Fibroblast of skin of right quadriceps (primary cell): Measurements from ENCODE around the gene TGFBR2.

Source experiments
- DNase-seq: peaks from one replicate; pipeline ENCODE4 v3.0.0-alpha.2; 2013

Gene TGFBR2

DNA sequence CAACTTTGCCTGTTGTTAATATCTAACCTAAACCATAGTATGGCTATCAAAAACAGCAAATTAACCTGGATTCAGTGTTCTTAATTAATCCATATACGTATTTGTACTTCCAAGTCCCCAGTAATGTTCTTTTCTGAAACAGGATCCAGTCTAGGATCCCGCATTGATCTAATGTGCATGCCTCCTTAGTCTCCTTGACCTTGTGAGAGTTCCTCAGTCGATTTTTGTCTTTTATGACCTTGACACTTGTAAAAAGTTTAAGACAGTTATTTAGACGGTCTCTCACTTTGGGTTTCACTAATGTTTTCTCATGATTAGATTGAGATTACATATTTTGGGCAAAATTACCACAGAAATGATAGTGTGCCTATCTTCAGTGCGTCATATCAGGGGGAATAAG lies 69.4 kb downstream of the TGFBR2 start:
- no peak for DNase-seq

DNA sequence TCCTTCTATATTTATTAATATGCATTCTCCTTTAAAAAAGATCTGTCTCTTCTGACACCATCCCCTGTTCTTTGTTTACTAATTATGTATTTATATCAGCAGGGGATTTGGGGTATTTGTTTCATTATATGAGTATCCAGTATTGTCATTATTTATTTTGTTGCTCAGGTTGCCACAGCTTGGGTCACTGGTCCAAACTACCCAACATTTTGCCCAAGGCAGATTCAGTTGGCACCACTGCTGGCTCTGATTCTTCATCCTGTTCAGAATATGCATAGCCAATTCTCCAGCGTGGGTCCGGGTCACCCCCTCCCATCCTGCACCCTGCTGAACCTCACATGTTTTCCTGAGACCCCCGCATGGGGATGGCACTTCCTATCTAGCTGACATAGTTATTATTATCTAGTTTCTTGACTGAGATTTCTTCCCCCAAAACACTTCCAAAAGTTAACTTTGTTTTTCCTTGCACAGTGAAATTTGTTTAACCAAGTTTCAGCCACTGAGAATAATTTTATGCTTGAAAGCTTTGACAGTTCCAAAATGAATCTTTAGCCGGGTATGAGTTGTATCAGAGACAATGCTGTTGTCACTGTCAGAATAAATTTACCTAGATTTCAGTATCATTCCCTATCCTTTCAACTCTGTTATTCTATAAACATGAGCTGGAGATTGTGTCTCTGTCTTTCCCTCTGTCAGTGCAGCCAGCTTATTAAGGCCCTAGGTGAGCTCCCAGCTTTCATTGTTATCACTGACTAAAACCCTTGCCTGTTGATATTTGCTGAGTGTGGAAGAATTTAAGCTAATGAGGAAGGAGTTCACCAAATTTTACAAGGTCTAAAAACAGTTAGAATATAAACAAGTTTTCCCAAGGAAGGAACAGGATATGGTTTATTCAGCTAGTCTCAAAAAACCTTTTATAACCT lies 70.3 kb downstream of the TGFBR2 start:
- DNase-seq, result no peak

DNA sequence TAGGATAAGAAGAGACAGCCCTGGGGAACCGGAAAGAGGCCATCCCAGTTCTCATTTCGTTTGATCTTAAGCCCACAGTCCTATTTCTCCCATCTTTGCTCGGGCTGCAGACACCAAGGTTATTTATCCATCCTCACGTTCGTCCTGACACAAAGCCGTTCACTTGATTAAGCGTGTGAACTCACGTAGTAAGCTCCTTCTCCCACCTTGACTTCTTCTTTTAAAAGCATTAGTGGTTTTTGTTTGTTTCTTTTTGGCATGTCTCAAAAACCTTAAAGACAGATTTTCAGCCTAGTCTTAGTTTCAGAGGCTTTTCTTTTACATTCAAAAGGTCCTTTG lies 70.9 kb downstream of the TGFBR2 start:
- no peak for DNase-seq

DNA sequence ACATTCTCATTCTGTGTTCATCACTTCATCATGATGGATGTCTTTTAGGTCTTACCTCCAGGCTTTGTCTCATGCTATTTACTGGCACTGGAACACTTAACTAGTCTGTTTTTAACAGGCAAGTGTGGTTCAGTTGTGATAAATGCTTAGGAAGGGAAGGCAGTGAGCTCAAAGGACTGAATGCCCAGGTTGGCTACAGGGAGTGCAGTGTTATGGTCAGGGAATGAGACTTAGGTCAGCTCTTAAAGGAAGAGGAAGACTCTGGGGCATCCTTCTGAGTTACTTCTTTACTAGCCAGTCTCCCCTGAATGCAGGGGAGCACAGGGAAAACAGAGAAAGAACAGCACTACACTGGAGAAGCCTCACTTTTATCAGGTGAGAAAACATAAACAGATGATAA lies 72.6 kb downstream of the TGFBR2 start:
- DNase-seq, result no peak

DNA sequence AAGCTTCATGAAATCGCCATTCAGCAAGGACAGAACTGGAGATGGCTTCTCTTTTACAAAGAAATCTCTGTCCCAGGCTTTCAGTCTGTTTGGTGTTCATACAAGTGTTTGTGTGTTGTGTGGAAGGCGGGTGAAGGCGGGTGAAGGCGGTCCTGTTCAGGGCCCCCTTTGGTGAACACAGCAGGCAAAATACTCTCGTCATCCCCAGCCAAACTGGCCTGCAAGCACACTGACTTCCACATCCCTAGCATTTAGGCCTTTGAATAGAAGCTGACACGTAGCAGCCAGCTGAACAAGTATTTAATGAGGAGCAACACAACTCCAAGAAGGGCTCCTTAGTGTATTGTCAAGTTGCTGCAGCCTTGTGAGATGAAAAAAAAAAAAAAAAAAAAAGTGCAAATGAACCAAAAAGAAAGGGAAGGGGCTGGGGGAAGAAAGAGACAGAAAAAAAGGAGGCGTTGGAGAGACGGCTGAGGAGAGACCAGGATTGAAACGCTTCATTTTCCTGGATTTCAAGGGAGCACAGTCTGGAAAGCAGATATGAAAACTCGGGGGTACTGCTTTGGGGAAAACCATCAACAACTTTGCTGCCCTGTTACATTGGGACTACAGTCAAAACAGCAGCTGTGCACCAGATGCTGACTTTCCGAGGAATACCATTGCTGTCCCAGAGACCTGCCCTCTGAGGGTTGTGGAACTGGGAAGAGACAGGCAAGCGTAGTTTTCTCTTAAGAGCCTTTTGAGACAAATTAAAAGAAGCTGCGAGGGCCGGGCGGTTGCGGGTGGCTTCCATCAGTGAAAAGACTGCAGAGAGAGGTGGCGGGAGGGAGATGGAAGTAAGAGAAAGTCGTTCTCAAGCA lies 74.6 kb downstream of the TGFBR2 start:
- DNase-seq, result peak; percentile 75

DNA sequence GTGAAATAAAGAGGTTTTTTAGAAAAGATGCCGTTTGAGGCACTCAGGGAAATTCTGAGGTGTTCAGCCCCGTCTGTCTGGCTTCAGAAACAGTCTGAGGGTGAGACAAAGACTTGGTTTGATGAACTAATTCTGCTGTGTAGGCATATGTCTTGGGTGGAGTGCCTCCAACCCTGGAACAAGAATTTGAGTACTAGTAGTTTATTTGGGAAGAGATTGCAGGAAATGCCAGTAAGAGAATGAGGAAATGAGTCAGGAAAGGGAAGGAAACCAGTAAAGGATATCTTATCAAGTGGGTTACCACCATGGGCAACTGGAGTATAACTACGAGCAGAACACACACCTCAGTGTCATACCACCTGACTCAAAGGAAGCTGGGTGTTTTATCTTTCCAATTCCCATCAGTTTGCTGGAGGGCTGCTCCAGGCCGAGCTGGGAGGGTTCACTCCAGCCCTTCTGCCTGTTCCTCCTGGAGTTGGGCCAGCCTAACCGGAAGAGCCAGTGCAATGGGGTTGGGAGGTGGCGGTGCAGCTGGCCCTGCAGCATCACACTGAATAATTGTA lies 75.3 kb downstream of the TGFBR2 start:
- DNase-seq, result peak; percentile 26

DNA sequence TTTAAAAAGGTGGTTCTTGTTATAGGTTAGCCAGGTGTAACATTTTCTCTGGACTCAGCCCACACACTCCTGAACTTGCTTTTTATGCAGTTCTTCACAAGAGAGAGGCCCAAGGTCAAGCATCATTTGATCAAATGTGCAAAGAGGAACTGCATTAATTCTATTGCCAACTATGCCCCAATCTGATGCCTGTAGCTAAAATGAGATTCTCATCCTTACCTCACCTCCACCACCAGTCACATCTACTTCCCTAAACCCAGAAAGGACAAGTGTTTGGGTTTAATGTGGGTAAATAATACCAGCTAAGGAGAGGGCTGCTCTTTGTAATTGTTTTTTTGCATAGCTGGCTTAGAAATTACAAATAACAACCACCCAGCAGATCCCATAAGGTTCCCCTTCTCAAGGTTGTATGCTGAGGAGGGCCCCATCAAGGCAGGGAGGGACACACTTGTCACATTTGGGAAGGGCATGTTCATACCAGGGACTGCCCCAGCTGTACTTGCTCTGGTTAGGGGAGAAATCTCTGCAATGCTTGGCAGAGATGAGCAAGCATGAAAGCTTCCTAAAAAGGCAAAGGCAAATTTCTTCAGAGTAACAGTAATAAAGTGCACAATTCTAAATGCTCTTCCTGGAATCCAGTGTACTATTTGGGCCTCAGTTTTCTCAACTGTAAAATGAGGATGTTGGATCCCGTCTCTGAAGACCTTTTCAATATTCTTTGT lies 76.2 kb downstream of the TGFBR2 start:
- DNase-seq, result no peak

DNA sequence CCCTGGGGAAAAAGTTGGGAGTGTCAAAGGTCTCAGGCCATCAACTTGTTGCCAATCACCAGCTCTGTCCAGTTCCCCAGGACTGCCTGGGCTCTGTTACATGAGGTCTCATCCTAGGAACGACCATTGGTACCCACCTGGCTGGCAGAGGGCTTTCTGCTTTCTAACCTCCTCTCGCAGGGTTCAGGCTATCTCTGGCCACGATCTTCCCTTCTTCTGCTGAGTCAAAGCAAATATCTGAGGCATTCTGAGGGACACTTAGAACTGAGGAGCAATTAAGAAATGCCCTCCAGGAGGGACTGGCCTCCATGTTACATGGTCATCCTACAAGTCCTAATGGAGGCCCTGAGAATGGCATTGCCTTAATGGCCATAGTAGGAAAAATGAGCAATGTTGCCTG lies 77.4 kb downstream of the TGFBR2 start:
- no peak for DNase-seq

DNA sequence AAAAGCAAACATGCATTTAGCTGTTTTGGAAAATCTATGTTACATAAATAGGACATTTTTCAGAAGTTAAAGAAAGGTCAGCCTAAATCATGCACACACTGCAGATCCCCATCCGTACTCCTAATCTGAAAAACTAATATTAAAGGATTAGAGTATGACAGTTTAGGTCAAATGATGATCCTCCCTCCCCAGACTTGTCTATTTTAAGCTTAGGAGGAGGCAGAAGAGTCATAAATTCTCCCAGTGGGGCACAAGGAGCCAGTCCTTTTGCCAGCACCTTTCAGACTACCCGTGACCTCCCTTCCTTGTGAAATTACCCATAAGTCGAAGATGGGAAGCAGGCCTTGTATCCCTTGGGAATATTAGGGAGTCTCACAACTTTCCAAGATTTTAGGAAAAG lies 78.0 kb downstream of the TGFBR2 start:
- no peak for DNase-seq

DNA sequence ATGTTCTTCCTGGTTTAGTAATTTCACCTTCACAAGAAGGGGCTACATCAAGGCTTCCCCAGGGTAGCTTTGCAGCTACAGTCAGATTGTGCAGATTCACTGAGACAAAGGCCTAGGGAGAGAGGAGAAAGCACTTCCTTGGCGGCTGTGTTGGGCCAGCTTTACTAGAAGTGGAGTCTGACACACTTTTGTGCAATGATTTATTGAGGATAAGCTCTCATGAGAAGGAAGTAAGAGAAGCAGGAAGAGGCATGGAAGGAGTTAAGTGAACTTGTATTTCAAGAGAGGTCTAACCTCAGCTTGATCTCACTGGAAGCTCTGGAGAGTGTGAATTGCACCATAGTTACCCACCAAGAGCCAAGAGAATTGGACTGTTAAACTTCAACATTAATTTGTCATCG lies 78.9 kb downstream of the TGFBR2 start:
- no peak for DNase-seq

DNA sequence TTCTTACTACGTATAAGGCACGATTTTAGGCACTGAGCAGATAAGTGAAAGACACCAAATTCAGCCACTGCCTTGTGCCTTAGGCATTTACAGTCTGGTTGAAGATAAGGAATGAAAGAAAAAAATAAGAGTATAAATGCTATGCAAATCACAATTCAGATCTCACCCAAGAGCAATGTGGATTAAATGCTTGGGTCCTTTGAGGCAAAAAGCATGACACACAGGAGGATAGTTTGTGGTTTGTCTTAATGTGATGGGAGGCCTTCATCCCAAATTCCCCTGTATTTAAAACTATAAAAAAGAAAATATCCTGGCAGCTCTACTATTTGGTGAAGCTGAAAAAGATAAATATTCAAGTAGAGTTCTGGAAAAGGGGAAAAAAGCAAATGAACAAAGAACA lies 79.8 kb downstream of the TGFBR2 start:
- DNase-seq, result peak; percentile 11

DNA sequence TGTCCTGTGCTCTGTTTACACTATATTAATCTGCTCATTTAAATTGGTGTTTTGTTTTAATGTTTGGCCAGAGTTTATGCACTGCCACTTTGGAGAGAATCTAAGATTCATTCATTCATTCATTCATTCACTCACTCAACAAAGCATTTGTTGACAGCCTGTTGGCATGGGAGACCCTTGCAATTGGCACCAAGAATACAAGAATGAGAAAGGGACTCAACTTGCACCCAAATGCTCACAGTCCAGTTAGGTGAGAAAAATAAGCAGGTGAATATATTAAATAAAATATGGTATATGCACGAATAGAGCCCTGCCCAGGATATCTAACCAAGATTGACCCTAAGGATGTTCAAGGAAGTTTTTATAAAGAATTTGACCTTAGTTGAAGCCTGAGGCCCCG lies 80.4 kb downstream of the TGFBR2 start:
- DNase-seq, result no peak

DNA sequence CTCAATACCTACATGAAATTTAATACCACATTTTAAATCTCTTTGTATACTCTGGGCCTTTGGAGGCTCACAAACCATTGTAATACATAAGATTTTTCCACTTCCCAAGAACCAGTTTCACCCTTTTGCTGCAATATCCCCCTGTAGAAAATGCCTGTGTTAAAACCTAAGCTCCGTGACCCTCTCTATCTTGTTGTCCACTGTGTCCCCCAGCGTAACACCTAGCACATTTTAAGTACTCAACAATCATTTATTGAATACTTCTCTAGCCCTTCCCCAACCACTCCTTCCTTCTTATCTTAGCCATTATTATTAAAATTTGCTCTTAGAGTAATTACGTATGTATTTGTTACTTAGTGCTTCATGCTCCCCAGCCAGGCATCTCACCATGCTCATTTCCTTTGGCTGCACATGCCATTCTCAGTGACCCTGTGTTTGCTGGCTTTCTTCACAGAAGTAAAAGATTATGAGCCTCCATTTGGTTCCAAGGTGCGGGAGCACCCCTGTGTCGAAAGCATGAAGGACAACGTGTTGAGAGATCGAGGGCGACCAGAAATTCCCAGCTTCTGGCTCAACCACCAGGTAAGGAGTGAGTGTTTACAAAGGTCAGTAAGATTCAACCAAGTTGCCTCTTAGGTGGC lies 81.6 kb downstream of the TGFBR2 start:
- DNase-seq, result no peak

DNA sequence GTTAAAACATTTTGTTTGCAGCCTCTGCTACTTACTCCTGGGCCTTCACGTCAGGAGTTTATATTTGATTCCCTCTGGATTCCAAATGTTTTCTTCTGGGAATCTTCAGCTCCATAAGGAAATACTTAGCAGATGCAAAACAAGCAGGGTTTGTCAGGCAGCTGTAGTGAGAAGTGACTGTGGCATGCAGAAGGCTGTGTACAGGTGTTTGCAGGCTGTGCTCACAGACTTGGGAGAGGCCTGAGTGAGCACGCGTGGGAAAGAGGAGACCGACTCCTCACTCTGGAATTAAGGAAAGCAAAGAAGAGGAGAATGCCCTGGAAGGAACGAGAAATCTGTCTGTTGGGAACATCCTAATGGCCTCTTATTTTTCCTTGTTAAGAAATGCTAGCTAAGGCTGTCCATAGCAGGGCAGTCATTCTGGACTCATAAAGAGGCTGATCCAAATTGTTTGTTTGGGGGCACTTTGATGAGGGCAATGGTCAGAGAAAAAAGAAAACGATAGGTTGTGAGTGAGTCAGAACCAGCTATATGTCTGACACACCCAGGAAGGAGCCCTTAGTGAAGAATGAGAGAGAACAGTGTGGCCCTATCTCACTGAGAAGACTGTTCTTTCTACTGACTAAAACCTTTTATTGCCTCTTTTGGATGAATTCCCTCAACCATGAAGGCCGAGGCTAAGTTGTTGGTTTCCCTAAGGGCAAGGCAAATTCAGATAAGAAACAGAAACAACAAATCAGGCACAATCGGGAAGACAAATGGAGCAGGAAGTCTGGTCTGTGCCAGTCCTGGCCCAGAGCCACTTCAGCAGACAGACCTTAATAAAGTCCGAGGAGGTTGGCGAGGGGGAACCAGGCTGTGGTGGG lies 82.6 kb downstream of the TGFBR2 start:
- DNase-seq, result peak; percentile 44

DNA sequence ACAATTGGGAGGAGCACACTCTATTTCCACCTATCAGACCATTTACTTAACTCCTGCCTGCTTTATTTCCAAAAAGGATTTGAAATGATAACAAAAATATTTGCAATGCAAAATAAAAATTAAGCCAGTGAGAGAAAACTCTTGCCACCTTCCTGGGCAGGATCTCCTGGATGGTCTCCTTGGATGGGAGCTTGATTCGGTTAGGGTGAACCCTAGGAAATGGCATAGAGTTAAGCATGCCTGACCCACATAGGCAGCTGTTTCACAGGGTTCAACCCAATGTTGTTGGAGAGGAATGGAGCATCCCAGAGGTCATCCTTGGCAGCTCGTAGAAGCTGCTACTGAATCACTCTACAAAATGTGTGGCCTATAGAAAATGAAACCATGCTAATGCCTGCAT lies 83.8 kb downstream of the TGFBR2 start:
- DNase-seq, result no peak

DNA sequence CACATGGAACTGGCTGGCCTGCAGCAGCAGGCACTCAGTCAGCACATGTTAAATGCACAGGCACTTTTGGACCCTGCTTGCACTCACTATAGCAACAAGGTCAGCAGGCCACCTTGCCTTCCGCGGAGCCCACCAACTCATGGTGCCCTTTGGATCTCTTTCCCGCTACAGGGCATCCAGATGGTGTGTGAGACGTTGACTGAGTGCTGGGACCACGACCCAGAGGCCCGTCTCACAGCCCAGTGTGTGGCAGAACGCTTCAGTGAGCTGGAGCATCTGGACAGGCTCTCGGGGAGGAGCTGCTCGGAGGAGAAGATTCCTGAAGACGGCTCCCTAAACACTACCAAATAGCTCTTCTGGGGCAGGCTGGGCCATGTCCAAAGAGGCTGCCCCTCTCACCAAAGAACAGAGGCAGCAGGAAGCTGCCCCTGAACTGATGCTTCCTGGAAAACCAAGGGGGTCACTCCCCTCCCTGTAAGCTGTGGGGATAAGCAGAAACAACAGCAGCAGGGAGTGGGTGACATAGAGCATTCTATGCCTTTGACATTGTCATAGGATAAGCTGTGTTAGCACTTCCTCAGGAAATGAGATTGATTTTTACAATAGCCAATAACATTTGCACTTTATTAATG lies 85.0 kb downstream of the TGFBR2 start:
- DNase-seq, result no peak

DNA sequence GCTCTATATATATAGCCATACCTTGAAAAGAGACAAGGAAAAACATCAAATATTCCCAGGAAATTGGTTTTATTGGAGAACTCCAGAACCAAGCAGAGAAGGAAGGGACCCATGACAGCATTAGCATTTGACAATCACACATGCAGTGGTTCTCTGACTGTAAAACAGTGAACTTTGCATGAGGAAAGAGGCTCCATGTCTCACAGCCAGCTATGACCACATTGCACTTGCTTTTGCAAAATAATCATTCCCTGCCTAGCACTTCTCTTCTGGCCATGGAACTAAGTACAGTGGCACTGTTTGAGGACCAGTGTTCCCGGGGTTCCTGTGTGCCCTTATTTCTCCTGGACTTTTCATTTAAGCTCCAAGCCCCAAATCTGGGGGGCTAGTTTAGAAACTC lies 85.5 kb downstream of the TGFBR2 start:
- no peak for DNase-seq

DNA sequence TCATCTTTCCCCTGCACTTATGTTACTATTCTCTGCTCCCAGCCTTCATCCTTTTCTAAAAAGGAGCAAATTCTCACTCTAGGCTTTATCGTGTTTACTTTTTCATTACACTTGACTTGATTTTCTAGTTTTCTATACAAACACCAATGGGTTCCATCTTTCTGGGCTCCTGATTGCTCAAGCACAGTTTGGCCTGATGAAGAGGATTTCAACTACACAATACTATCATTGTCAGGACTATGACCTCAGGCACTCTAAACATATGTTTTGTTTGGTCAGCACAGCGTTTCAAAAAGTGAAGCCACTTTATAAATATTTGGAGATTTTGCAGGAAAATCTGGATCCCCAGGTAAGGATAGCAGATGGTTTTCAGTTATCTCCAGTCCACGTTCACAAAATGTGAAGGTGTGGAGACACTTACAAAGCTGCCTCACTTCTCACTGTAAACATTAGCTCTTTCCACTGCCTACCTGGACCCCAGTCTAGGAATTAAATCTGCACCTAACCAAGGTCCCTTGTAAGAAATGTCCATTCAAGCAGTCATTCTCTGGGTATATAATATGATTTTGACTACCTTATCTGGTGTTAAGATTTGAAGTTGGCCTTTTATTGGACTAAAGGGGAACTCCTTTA lies 86.2 kb downstream of the TGFBR2 start:
- no peak for DNase-seq

DNA sequence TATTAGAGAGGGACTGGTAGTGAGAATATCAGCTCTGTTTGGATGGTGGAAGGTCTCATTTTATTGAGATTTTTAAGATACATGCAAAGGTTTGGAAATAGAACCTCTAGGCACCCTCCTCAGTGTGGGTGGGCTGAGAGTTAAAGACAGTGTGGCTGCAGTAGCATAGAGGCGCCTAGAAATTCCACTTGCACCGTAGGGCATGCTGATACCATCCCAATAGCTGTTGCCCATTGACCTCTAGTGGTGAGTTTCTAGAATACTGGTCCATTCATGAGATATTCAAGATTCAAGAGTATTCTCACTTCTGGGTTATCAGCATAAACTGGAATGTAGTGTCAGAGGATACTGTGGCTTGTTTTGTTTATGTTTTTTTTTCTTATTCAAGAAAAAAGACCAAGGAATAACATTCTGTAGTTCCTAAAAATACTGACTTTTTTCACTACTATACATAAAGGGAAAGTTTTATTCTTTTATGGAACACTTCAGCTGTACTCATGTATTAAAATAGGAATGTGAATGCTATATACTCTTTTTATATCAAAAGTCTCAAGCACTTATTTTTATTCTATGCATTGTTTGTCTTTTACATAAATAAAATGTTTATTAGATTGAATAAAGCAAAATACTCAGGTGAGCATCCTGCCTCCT lies 87.2 kb downstream of the TGFBR2 start:
- peak; percentile 71 for DNase-seq

DNA sequence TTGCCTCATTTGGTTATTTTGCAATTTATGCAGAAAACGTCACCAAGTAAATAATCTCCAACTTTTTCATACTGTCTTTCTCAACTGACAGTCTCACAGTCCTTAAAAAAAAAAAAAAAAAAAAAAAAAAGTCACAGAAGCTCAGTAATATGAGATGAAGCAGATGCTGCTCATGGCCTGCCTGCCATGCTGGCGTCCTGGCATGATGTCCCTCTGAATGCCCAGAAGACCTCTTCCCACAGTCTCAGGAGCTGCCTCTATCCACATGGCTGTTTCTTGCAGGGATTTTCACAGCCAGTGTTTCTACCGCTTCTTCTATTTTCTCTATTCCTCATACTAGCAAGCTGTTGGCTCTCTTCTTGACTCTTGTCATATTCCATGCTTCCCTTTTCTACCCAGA lies 87.7 kb downstream of the TGFBR2 start:
- no peak for DNase-seq
